Lower leg skin (tissue), 3 donors: ENCODE data around the gene MS4A7.

Source experiments
- POLR2A ChIP-seq, 2 donors: fragments of 450-650 bp; IDR thresholded peaks; one replicate each; pipeline ENCODE4 v1.6.1; 2016 to 2017; ENCODE audit warnings: antibody characterized with exemption in 2 of 2, mild to moderate bottlenecking in 1 of 2, moderate library complexity in 1 of 2
- TF ChIP-seq, protein P1 (sequence below), 3 donors: fragments of 450-650 bp; IDR thresholded peaks; one replicate each; pipeline ENCODE4 v1.5.1; 2016; ENCODE audit warnings: antibody characterized with exemption in 3 of 3, mild to moderate bottlenecking in 3 of 3, moderate library complexity in 2 of 3

DNA sequence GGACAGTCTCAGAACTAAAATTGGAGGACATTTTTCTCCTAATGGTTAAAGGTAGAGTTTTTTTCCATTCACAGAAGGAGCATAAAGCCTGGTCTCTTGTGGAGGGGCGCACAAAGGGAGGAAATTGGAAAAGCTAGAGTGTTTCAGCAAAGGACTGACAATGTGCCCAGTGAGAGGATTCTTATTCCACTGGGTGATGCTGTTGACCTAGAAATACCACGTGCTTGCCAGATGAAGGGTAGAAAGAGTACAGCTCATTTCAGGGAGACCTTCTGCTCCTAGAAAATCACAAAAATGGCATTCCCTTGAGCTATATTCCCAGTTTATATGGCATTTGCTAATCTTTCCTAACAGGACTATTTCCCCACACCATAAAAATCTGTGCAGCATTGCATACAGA is 30.2 kb upstream of the MS4A7 start:
- TF ChIP-seq, protein P1, sequence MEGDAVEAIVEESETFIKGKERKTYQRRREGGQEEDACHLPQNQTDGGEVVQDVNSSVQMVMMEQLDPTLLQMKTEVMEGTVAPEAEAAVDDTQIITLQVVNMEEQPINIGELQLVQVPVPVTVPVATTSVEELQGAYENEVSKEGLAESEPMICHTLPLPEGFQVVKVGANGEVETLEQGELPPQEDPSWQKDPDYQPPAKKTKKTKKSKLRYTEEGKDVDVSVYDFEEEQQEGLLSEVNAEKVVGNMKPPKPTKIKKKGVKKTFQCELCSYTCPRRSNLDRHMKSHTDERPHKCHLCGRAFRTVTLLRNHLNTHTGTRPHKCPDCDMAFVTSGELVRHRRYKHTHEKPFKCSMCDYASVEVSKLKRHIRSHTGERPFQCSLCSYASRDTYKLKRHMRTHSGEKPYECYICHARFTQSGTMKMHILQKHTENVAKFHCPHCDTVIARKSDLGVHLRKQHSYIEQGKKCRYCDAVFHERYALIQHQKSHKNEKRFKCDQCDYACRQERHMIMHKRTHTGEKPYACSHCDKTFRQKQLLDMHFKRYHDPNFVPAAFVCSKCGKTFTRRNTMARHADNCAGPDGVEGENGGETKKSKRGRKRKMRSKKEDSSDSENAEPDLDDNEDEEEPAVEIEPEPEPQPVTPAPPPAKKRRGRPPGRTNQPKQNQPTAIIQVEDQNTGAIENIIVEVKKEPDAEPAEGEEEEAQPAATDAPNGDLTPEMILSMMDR (IDR thresholded peaks at IDR 0.05), result no peak
- no peak for TF ChIP-seq POLR2A (IDR thresholded peaks at IDR 0.05)
